HG02852 (cell line): ENCODE results near the gene NHP2.

Source experiments
- ATAC-seq: cut with Tn5 transposase; IDR thresholded peaks from one replicate; pipeline ENCODE4 v1.9.1; 2021; ENCODE audit warnings: mild to moderate bottlenecking, moderate library complexity; ENCODE audit not compliant: unreplicated experiment

NHP2 gene

DNA sequence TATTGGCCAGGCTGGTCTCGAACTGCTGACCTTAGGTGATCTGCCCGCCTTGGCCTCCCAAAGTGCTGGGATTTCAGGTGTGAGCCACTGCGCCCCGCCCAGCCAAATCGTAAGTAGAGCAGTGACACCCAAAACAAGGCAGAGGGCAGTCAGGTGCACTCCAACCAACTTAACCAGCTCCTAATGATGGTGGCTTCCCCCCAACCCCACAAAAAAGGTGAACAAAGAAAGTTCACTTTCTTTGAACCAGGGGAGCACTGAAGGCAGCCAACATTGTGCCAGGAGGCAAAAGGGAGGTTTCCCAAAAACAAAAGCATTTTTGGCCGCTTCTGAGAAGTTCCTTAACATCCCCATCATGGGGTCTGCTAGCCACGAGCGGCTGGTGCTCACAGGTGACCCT is 23.9 kb upstream of the NHP2 start:
- no peak for ATAC-seq

DNA sequence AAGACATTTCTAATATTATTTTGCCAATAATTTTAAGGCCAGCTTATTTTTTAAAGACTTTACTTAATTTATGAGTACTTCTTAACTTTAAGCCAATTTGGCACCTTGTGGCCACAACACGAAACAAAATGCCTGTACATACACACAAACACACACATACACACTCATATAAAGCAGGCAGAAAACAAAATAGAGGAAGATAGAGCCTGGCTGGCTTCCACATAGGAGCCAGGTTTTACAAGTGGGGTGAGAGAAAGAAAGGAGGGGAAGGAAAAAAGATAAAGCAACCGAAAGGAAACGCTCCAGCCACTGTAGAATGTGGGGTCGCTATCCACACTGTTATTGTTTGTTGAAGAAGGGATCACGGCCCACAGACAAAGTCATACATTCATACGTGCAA is 23.1 kb upstream of the NHP2 start:
- no peak for ATAC-seq

DNA sequence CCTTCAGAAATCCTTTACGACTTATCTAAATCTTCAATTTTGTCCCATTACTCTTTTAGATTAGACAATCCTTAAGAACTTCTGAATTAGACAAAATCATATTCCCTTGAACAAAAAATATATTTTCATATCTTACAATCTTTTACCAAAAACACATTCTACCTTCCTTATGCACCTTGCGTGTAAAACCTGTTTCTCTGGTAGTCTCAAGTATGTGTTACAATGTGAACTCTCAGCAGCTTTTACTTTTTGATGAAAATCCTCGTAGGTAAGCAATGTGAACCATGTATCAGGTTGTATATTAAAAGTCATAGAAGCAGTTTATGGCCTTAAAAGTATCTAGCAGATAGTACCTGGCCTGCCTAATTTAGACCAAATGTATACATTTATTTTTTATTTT is 20.8 kb upstream of the NHP2 start:
- ATAC-seq: no peak

DNA sequence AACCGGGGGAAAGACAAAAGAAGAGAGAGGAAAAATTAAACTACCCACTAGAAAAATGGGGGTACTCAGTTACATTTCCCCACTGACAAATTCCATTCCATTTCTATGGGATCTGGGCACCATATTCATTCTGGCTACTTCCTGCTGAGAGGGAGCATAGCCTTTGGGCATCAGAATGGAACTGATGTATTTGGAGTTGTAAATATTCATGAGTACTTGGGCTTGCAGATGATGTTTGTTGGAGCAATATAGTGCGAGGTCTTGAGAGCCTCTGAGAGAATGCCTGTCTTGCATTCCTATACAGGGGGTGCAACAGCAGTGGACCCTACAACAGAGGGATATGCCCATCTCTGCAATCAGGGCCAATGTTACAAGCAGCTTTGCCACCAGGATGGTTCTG is 16.8 kb upstream of the NHP2 start:
- no peak for ATAC-seq

DNA sequence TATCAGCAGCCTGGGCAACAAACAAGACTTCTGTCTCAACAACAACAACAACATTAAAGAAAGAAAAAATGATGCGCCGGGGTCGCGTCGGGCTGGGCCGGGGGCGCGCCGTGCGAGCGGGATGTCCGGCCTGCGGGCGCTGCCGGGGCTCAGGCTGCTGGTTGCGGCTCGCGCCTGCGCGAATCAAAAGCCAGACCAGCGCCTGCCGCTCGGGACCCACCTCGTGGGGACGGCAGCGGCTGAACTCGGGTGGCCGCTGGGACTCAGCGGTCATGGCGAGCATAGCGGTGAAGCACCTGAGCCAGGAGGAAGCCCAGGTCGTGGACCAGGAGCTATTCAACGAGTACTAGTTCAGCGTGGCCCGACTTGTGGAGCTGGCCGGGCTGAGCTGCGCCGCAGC is 11.9 kb upstream of the NHP2 start:
- no peak for ATAC-seq

DNA sequence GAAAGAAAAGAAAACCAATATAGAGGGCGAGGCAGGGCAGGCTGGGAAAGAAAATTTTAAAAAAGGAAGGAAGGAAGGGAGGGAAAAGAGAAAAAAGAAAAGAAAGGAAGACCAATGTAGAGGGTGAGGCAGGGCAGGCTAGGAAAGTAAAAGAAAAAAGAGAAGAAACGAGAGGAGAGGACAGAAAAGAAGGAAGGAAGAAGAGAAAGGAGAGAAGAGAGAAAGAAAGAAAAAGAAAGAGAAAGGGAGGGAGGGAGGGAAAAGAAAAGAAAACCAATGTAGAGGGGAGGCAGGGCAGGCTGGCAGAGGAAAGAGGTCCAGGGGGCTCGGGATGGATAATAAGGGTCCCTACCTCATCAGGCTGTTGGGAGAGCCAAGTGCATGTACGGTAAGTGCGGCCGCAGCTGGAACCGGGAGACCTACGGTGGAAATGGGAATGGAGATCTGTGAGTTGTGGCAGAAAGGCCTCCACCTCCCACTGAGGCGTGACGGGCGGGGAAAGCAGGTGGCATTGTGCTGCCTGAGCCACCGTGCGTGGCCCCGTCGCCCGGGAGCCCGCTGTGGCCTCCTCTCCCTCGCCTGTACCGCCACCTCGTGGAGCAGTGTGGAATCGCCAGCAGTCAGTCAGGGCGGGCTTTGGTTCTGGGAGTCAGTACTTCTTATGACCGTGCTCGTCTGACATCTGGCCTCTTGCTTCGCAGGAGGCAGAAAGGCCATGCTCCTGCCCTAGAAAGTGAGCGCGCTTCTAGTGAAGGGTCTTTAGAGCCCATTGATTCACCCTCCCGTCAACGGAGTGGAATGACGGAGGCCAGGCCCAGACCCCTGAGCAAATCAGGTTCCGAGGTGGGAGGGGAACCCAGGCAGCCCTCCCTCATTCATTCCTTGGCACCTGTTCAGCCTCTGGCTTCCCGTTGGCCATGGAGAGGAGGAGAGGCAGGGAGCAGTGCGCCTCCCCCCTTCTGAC is 10.4 kb upstream of the NHP2 start:
- ATAC-seq: peak; percentile 90

DNA sequence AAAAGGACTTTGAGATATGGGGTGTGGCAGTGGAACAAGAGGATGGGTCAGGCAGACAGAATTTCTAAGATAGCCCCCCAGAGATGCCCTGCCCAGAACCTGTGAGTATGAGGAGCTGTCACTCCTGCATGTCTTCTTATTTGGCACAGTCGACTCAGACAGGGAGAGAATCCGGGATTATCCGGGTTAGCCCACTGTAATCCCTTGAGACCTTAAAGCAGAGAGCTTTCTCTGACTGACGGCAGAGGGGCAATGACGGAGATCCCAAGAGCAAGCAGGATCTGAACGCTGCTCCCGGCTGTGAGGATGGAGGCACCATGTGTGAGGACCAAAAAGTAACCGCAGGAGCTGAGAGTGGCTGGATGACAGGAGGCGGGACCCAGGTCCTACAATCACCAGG is 8.8 kb upstream of the NHP2 start:
- no peak for ATAC-seq

DNA sequence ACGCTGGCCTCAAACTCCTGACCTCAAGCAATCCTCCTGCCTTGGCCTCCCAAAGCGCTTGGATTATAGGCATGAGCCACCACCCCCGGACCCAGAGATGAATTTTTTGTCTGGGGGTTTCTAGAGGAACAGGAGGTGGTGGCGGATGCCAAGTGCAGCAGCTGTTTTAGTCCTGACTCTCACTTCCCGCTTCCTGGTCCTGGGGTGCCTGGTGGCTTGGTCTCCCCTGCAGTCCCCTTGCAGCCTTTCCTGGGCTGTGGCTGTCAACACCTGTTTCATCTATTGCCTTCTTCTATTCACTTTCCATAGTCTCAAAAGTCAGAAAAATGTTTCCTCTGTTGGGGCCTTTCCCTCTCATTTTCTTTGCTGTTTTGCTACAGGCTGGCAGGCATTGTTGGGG is 6.5 kb upstream of the NHP2 start:
- no peak for ATAC-seq

DNA sequence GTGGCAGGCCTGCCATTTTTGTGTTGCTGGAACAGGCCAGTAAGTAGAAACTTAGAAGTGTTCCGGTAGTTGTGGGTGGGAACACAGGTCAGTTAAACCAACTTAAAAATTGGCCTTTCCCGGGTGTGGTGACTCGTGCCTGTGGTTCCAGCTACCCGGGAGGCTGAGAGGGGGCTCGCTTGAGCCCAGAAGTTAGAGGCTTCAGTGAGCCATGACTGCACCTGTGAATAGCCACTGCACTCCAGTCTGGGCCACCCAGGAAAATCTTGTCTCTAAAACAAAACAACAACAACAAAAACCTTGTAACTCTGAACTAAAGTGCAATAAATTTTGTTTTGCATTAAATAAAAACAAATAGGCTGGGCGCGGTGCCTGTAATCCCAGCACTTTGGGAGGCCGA is 1.4 kb upstream of the NHP2 start:
- no peak for ATAC-seq

DNA sequence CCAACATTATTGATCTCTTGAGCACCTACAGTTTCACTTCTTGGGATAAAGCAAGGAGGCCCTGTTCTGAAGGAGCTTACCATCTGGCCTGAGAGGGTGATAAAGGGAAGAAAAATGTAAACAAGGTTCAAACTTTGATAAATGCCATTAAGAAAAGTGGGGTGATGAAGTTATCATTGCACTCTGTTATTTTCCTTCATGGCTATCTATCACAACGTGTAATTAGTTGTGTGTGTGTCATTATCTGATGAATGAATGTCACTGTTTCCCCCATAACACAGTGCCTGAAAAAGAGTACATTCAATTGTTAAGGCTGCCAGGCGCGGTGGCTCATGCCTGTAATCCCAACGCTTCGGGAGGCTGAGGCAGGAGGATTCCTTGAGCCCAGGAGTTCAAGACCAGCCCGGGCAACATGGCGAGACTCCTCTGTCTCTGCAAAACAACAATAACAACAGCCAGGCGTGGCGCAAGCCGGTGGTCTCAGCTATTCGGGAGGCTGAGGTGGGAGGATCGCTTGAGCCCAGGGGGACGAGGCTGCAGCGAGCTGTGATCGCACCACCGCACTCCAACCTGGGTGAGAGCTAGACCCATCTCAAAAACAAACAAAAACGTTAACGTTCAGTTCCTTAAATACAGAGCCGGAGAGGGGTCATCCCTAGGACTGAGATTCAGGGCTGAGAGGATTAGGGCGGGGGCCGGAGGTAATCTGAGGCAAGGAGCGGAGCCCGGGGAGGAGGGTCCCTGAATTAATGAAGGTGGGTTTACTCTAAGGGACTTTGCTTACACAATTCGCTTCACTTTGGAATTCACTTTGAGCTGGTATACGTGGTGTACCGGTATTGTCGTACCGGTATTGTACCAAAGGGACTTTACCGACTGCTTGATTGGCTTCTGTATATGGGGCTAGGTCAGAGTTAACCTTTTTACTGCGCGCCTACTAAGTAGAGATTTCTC is 917 bp downstream of the NHP2 start:
- no peak for ATAC-seq

DNA sequence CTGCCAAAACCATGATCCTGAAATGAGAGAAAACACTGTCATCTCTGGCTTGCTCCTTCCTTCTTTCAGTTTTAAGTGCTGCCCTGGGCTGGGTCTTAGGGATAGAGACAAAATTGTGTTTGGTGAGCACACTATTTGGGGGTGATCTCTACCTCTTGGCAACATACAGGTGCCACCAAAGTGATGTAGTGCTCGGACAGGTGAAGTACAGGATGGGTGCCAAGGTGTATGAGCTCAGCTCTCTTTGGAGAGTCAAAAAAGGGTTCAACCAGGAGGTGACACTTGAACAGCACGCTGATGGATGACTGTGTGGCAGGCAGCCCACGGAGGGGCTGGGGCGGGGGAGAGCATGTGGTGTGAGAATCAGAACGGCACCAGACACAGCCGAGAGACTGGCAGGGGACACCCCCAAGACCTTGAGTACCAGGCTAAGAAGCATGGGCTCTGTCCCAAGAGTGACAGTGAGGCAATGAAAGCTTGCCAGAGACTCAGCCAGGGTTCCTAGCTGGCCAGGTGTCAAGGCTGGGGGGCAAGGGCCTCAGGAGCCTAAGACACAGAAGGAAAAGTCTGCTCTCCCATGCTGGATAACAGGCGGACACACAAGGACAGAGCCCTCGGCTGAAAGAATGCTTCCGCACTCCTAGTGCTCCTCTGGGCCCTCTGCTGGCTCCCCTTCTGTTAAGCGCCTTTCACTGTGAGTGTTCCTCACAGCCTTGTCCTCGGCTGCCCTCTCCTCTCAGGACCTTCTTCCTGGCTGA is 2.5 kb downstream of the NHP2 start:
- ATAC-seq: no peak

DNA sequence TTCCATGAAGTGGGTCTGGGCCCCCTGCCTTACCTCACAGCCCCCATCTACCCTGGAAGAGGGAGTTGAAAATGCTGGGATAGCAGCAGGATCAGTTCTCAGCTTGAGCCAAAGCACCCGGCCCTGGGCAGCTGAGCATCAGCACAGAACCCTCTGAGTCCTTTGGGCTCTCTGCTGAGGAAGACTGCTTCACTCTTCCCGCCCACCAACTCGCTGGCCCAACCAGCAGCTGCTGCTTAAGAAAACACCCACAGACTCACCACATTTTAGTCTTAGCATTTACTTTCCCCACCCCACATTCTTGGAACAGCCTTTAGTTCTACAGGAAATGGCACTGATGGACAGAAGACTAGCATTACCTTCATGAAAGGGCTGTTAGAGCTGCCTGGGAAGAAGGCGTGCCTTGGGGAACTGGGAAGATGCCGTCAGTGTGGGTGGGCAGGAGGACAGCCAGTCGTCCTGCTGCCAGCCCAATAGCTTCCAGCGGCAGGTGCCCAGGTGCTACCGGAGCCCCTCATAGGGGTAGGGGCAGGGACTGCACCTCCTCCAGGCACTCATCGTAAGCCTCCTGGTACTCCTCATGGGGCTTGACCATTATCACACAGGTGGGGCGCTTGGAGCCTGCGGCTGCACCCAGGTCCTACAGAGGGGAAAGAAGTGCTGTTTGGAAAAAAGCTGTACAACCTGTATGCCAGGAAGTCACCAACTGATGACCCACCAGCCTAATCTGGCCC is 4.3 kb downstream of the NHP2 start:
- ATAC-seq: no peak

DNA sequence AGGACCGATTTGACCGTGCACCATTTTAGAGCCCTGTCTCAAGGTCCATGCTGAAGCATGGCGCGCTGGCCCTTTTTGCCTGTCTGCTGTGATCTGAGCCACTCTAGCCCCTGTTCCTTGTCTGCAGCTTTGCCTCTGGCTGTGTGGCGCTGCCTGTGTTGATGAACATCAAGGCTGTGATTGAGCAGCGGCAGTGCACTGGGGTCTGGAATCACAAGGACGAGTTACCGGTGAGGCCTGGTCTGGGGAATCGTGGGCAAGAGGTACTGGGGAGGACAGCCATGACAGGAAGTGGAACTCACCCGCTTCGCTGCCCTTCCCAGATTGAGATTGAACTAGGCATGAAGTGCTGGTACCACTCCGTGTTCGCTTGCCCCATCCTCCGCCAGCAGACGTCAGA is 6.3 kb downstream of the NHP2 start:
- no peak for ATAC-seq

DNA sequence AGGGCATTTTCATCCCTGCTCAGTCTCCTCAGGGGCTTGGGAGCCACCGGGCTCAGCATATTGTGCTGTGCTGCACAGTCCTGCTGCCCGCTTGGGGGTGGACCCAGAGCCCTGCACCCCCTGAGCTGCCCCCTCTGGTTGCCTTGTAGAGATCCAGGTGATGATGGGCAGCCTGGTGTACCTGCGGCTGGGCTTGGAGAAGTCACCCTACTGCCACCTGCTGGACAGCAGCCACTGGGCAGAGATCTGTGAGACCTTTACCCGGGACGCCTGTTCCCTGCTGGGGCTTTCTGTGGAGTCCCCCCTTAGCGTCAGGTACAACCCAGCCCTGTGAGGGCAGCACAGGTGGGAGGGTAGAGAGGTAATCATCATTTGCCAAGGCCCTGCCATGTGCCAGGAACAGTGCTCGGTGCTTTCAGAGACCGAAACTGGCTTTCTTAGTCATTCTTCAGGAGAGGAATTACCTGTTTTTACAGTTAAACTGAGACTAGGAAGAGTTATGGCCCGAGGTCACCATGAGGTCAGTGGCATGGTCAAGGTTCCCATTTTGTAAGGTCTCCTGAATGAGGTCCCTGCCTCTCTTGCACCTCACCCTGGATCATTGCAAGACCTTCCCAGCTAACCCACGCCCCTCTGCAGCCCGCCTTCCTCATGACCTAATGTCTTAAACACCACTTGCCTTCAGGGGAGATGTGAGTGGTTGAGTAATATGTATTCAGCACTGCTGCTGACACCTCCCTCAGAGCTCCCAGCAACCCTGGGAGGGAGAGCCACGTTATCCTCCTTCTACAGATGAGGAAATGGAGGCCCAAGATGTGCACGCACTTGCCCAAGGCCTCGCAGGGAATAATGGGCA is 7.5 kb downstream of the NHP2 start:
- peak; percentile 45 for ATAC-seq

DNA sequence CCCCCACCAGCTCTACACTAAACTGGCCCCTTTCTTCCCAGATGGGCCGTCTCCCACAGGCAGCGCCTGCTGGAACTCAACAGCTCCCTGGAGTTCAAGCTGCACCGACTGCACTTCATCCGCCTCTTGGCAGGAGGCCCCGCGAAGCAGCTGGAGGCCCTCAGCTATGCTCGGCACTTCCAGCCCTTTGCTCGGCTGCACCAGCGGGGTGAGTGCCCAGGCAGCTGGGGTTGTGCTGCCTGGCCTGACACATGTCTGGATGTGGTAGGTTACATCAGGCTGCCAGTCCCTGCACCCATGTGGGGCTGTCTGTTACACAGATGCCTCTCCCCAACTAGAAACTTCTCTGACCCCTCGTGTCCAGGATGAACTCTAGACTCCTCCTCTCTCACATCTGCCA is 9.8 kb downstream of the NHP2 start:
- ATAC-seq: no peak

DNA sequence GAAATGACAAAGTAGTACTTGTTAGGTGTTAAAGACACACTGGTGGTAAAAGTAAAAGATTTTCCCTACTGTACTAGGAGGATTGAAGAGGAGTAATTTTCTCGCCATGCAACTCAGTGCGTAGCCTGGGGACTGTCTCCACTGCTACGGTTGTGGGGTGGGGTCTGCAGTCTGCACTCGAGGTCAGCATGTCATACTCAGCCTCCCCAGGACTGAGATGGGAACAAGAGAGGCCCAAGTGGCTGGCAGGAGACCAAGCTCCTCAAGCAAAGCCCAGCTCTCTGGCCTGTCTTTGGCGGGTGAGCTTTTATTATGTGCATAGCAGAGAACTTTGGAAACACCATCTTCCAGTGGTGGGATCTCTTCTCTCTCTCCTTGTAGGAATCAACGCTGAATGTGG is 10.4 kb downstream of the NHP2 start:
- ATAC-seq: no peak

DNA sequence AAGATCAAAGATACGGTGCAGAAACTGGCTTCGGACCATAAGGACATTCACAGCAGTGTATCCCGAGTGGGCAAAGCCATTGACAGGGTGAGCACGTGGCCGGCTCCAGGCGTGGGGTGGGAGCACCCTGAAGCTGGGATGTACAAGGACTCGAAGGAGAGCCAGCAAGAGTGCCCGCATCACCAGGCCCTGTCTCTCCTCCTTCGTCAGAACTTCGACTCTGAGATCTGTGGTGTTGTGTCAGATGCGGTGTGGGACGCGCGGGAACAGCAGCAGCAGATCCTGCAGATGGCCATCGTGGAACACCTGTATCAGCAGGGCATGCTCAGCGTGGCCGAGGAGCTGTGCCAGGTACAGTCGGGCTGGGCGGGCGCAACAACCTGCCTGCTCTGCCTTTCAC is 11.0 kb downstream of the NHP2 start:
- no peak for ATAC-seq

DNA sequence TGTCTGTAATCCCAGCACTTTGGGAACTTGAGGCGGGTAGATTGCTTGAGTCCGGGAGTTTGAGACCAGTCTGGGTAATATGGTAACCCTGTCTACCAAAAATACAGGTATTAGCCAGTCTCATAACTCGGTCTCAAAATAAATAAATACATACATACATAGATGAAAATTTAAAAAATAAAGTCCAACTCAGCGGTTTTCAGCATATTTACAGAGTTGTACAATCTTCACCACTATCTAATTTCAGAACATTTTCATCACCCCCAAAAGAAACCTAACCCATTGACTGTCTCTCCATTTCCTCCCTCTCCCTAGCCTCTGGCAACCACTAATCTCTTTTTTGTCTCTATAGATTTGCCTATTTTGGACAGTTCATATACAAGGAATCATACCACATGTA is 12.1 kb downstream of the NHP2 start:
- no peak for ATAC-seq

DNA sequence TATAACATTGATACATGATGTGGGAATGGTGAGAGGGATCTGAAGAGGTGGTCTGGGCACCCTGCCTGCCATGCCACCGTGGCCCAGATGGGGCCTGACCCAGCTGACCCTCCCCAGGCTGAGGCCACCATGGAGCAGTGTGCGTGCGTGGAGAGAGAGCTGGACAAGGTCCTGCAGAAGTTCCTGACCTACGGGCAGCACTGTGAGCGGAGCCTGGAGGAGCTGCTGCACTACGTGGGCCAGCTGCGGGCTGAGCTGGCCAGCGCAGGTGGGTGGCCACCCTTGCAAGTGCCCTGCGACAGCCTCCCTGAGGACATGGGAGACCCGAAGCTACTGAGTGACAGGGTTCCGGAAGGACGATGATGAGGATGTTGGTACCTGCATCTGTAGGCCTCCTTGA is 15.7 kb downstream of the NHP2 start:
- ATAC-seq: no peak

DNA sequence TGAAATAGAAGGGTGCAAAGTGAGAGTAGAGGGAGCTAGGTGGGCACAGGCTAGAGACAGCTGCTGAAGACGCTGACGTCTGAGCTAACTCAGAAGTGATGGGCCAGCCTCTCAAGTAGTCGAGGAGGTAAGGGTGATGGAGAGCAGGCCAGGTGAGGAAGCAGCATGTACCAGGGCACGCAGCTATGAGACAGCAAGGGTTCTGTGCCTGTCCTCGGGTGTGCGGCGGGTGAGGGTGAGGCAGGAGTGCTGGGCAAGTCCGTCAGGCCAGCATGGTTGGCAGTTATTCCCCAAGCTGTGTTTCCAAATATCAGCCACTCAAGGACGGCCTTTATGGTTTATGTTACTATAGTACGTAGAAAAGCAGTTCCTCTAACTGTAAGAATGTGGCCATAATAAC is 16.7 kb downstream of the NHP2 start:
- ATAC-seq: no peak
